CD4-positive, alpha-beta T cell treated with Interleukin-17A for 1 hour (primary cell): Measurements from ENCODE around the gene EFCAB6.

Source experiments
- DNase-seq: peaks from one replicate; pipeline ENCODE4 v3.0.0-alpha.2; 2020

The EFCAB6 gene

DNA sequence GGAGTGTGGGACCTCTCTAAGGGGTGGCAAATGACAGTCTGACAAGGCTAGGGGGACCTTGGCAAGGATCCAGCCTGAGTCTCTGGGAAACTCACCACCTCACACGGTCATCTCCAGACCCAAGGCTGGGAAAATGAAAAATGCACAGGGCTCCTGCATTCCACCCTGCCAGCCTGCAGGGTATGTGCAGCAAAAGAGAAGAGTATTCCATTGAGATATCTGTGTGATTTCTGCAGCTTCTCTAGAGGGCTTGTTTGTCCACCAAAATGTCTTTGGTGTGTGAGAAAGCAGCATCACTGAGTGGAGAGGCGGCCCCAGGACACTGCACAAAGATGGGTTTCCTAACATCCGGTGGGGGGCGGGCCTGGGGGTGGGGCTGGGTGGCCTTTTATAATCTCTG, 177.8 kb downstream of the EFCAB6 start:
- no peak for DNase-seq

DNA sequence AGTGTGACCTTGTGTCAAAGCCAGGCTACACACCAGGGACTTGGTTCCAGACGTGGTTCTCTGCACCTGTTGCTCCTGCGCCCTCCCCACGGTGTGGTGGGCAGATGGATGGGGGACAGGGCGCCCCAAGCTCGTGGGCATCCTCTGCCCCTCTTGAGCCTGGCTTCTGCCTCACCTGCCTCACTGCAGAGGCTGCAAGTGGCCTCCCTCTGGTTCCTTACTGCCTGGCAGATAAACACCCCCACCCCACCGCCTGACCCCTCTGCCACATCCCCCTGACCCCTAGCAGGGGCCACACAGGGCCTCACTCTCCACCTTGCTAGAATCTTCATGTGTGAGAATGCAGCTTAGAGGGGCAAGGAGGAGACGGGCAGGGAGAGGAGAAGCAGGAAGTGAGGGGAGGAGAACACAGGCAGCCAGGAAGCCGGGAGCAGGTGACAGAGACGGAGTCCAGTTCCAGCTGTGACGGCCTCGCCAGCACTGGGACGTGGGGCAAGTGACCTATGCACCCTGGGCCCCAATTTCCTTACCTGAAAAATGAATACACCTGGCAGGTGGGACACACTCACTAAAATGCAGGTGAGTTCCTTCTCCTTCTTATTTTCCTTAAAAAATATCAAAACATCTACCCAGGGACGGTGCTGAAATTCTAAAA, 178.3 kb downstream of the EFCAB6 start:
- no peak for DNase-seq

DNA sequence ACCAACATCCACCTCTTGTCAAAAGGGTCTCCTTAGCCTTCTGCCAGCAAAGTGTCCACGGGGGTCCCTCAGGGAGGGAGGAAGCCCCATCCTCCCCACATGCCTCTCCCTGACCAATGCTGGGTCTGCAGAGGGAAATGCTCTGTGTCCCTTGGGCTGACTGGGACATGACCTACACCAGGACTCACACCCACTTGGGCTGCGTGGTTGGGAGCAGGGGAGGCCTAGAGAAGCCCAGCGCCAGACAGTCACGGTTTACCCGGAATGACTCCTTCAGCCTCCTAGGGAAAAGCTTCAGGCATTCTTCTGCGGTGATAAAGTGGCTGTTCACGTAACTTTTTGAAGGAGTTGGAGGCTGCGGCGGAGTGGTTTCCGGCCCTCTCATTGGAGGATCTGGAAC, 180.3 kb downstream of the EFCAB6 start:
- no peak for DNase-seq

DNA sequence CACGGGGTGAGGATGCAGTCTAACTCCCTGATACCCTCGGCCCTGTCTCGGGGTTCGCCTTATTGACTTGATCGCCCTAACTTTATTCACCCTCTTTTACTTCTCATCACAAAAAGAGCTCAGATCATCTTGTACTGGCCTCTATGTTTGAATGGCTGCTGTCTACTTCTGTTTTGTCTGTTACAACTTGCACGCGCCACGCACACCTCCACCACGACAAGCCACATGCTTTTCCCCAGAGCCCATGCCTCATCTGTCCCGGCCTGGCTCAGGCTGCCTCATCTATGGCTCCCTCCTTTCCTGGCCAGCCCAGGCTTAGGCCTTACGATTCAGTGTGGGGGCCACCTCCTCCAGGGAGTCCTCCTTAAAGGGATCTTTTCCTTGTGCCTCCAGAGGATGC, 180.9 kb downstream of the EFCAB6 start:
- no peak for DNase-seq

DNA sequence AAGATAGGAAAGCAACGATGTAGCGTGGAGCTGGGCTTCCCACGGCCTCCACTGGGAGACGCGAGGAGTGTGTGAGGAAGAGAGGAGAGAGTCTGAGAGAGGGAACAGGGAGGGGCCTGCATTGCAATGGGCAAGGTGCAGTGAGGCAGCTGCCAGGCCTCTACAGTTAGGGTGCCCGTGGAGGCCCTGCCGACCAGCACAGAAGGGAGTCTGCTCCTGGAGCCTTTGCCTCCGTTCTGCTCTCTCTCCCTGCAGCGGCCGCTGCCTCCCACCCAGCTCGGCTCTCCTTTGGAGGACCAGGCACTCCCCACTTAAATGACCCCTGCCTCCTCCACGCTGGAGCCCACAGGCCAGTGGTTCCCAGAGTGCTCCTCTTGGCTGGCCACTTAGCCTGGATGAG, 181.7 kb downstream of the EFCAB6 start:
- no peak for DNase-seq

DNA sequence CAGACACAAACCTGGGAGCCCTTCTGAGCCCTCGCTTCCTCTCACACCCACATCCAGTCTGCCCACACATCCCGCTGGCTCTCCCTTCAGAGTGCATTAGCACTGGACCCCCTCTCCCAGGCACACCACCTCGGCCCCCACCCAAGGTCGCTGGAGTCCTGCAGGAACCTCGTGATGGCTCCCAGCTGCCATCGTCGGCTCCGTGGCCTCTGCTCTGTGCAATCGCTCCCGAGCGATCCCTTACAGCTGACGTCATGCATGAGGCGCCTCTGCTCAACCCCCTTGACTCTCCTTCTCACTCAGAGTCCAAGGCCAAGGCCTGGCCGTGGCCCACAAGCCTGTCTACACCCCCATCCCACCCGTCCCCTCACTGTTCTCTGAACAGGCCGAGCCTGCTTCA, 183.9 kb downstream of the EFCAB6 start:
- DNase-seq = no peak

DNA sequence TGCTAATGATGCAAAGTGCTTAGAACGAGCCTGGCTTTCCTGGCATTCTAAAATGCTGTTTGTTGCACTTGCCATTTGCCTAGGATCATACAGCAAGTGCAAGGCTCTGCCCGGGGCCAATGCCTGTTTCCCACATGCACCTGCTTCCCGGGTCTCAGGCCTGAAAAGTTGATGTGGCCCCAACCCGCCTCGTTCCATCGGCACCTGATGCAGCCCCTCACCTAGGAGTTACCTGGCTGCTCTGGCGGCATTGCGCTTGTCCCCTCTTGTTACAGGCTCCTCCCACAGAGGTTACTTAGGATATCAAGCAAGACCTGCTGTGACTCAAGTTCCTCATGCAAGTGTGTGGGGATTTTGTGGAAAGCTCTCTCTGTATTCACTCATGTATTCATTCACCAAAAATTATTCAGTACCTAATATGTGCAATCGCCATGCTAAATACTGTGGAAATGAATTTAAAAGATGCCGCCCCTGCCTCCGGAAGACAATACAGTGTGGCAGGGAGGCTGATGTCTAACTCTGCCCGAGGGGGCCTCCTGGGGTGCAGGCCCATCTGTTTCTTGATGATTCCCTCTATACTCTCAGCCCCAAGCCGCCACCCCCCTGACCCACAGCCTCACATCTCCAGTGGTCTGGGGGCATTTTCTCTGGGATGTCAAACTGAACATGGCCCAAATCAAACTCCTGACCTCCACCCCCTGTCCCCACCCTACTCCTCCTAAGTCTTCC, 184.5 kb downstream of the EFCAB6 start:
- no peak for DNase-seq

DNA sequence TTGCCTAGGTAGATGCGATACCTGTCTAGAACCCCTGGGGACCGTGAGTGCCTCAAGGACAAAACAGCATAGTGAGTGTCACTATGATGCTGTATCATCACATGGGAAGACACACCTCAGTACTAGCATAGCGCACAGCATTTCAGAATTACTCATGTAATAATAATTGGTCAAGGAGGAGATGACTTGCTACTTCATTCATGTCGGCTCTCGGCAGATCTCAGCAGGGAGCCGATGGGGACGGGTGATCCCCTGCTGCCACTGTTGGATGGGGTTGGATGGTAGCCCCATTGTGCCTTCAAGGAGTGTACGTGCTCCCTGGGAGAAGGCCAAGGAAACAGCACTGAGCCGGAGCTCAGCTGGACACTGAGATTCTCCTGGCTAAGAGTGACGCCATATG, 186.9 kb downstream of the EFCAB6 start:
- no peak for DNase-seq

DNA sequence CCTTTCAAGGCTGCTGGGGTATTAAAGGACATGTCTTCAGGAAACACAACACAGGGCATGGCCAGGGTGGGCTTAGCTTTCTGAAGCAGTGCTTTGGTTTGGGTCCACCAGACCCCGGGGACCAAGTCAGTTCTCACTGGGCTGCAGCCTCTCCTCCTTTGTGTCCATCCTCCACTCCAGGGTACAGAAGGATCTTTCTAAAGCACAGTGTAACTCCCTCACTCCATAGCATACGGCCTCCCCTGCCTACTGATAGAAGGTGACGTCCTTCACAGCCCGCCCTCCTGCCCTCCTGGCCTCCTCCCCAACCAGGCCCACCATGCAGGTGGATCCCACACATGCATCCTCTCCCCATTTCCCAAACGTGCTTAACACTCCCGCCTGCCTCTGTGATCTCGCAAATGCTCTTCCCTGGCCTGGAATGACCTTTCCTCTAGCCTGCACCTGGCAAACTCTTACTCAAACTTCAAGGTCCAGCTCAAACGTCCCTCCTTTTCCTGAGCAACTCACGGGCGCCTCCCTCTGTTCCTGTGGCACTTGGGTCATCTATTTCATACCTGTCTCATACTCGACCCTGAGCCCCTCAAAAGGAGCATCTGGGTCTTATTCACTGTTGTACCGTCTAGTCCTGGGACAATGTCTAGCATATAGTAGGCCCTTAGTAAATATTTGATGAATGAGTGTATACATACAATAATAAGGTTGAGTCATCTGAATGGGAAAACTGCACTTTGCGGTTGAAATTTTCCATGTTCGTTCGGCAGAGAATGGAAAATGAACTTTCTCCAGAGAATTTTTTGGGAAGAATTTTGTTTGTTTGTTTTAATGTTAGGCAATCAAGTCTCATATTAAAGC, 187.7 kb downstream of the EFCAB6 start:
- no peak for DNase-seq

DNA sequence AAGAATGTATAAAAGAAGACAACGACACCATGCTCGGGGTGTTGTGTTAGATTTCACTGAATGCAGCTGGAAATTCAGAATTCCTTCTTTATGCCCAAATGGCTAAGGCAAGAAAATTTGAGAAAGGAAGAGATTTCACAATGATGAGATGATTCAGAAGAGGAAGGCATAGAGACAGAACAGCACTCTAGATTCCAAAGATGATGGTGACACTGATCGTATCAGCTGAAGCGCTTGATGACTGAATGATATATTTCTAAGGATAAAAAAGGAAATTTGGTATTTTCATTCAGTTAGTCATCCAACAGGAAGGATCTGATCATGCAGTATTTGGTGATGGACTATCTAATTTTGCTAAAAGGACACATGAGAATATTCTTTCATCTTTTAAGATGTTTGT, 189.2 kb downstream of the EFCAB6 start:
- DNase-seq = no peak

DNA sequence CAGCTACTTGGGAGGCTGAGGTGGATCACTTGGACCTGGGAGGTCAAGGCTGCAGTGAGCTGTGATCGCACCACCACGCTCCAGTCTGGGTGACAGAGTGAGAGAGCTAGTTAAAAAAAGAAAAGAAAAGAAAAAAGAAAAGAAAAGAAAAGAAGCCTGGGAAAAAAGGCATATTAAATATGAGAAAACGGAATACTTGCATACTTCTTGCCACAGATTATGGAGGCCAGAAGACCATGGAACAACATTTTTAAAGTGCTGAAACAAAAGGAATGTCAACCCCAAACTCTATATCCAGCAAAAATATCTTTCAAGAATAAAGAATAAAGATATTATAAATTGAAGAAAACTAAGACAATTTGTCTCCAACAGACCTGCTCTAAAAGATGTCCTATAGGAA, 191.9 kb downstream of the EFCAB6 start:
- DNase-seq = no peak

DNA sequence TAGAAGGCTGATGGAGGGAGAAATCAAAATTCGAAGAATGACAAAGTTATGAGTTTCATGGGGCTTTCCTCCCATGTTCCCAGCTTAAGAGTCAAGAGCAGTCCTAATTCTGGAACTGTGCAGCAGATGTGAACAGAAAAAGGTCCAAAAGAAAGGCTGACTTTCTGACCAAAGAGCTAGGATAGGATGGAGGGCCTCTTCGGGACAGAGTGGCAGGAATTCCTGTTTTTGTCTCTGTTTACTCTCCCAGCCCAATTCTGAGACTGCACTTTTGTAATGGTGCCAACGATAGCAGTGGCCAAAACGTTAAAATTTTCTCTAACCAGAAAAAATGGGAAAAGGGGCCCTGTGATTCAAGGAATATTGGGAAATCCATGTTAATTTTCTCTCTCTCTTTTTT, 193.6 kb downstream of the EFCAB6 start:
- DNase-seq = no peak

DNA sequence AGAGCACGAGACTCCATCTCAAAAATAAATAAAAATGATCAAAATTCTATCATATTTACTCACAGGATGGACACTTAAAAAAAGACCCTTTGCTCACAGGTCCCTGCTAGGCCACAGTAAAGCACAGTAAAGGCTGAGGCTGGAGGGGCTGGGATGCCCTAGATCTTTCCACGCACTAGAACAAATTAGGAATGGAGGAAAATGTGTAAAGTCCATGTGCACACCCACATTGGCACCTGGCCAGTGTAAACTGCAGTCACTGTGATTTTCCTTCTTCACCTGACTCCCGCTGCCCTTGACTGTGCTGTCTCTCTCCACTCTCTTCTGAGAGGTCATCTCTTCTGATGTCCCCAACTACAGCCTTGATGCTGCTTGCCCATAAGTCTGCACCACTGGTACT, 195.5 kb downstream of the EFCAB6 start:
- DNase-seq = no peak

DNA sequence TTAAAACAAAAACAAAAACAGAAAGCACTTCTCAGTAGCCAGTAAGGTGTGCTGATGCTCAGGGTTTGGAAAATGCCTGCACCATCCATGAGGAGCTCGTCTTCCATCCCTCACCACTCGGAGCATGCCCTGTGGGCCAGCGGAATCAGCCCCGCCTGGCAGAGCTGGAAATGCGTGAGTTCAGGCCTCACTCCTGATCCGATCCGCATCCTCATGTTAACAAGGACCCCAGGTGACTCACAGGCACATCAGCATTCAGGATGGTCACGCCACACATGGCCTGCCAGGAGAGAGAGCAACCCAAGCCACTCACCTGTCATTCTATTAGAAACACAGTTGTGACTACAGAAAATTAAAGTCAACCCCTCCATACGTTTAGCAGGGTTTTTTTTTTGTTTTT, 211.8 kb downstream of the EFCAB6 start:
- no peak for DNase-seq

DNA sequence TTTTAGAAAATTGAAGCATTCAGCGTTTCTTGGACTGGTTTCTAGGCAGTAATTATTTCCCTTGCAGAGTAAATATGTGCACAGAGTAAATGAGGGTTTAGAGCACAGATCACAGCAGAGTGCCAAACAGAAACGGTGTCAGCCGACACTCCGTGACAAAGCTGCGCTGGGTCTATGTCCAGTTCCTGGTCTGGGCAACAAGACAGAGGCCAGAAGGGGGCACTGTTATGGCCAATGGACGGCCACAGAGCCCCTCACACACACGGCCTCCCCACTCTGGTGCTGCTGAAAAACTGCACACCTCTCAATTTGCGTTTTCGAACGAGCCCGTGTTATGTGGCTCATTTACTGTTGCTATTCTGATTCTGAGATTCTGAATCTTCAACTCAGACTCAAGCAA, 219.6 kb downstream of the EFCAB6 start:
- no peak for DNase-seq

DNA sequence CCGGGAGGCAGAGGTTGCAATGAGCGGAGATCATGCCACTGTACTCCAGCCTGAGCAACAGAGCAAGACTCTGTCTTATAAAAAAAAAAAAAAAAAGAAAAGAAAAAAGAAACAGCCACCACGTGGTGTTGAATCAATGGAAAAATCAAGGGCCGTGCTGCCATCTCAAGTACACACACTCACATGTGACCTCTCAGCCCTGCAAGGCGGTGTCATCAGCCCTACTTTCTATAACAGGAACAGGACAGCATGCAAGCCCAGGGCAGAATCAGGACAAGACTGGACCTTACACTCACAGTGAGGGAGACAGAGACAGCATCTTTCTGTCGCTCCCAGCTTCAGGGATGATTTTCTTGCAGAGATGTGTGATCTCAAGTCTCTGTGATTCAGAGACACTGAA, 220.7 kb downstream of the EFCAB6 start:
- DNase-seq = no peak

DNA sequence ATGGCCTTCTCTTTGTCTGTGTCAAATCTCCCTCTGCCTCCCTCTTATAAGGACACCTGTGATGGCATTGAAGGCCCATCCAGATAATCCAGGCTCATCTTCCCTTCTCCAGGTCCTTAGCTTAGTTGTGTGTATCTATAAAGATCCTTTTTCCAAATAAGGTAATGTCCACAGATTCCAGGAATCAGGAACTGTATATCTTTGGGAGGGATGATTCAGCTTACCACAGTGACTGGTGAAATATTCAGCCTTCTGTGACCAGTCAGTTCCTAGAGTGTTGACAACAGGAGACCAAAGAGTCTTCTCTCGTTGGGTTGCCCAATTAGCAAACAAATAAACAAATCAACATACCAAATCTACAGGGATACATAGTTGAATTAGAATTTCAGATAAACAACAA, 224.5 kb downstream of the EFCAB6 start:
- DNase-seq = no peak

DNA sequence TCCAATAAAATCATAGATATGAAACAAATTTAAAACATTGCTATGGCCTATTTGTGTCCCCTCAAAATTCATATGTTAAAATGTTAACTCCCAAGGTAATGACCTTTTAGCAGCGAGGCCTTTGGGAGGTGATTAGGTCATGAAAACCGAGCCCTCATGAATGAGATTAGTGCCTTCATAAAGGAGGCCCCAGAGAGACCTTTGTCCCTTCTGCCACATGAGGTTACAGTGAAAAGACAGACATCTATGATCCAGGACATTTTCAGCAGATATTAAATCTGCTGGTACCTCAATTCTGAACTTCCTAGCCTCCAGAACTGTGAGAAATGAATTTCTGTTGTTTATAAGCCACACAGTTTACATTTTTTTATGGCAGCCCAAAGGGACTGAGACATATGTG, 228.6 kb downstream of the EFCAB6 start:
- no peak for DNase-seq

DNA sequence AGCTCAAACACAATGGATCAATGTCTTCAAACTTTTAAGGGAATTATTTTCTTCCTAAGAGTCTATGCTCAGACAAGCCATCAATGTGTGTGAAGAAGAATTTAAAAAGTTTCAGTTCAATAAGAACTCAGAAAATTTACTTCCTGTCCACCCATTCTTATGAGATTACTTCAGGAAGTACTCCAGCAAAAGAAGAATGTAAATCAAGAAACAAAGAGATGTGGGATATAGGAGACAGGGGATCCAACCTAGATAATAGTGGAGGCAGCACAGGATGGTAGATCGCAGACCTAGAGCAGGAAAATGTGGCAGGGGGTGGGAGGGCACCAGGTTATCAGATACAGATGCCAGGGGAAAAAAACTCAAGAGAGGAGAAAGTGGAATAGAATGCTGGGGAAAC, 229.7 kb downstream of the EFCAB6 start:
- no peak for DNase-seq

DNA sequence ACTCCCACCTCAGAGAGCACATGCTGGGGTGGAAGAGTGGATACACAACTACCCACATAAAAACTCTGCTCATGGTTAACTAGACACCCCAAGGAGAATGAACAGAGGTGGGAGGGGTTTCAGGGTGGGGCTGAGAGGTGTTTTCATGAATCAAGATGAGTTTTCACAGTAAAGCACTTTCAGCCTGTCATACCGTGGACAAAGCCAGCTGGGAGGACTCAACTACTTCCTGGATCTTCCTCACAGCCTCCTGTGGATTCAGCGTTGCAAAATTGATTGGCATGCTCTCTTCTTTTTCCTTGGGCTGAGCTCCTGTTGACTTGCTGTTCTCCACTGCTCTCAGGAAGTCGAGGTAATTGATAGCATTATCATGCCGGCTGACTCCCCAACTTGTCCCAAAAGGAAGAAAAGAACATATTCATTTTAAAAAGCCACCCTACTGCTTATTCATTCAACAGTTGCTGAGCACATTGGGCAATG, 231.8 kb downstream of the EFCAB6 start:
- DNase-seq = no peak

DNA sequence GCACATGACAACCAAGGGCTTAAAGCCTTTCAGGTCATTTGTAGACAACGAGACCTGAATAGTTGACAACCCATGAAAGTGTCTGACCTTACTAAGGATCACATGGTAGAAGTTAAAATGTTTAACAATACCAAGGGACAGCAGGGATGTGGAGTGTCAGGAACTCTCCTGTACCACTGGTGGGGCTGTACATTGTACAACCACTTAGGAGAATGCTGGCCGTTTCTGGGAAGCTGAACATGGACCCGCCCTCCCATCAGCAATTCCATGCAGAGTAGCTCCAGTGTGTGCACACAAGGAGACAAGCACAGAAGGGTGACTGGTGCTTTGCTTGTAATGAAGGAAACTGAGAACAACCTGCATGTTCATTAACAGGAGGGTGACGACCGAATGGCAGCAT, 237.4 kb downstream of the EFCAB6 start:
- DNase-seq = no peak

DNA sequence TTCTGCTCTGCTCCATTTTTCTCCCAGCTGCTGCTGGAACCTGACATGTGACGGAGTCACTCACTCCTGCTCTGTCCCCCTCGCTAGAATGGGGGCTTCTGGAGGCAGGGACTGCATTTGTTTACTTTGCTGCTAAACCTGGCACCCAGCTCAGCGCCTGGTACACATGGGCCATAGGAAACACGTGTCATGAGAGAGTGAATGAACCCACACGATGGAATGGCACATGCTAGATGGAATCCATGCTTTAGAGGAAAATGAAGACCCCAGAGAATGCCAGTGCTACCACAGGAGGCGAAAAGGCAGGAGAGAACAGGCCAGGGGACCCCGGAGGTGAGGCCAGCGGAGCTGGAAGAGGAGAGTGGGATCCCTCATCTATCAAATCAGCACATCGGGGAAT, 239.4 kb downstream of the EFCAB6 start:
- no peak for DNase-seq

DNA sequence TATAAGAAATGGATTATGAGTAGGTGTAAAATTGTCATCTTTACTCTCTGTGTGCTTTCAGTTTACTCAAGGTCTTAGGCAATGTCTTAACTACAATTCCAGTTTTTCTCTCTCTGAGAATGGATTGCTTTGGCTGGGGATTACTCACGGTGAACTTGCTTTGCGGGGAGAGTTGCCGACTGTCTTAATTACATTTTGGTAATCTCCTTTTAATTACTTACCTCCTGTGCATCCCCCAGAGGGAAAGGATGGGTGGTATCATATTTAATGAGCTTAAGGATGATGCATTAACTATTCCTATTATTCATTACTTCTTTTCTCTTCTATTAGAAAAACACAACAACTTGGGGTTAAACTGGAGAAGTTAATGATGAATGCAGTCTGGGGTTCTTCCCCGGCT, 240.9 kb downstream of the EFCAB6 start:
- DNase-seq = no peak
